Heart left ventricle (tissue), 16 donors: ENCODE results near the gene SLC4A4. TPM values are rescaled to one million over a fixed set of nuclear protein-coding genes. Genes with fewer than 3 reads are reported as not detected.

Experiments
- ATAC-seq, 4 donors: fragments of 200-7000 bp; cut with Tn5 transposase; one replicate each; pipeline ENCODE4 v1.9.1; 2020 to 2022; ENCODE audit warnings: moderate library complexity in 4 of 4, mild to moderate bottlenecking in 3 of 4, moderate number of reproducible peaks in 1 of 4
- DNase-seq, 5 donors: peaks; one replicate each; pipeline ENCODE4 v3.0.0-alpha.2; 2020
- H3K27ac ChIP-seq, 12 donors: fragments of 200-600 bp; sonication (generic) in 4 of 12; one replicate each; pipeline versions ENCODE4 v1.5.0 to v1.8.0; 2016 to 2022; ENCODE audit warnings: mild to moderate bottlenecking in 2 of 12
- H3K27me3 ChIP-seq, 9 donors: fragments of 200-600 bp; sonication (generic) in 2 of 9; one replicate each; pipeline versions ENCODE4 v1.5.1 to v1.8.0; 2016 to 2022; ENCODE audit warnings: mild to moderate bottlenecking in 3 of 9
- H3K36me3 ChIP-seq, 9 donors: fragments of 200-600 bp; sonication (generic) in 2 of 9; one replicate each; pipeline versions ENCODE4 v1.5.0 to v1.8.0; 2018 to 2022; ENCODE audit warnings: mild to moderate bottlenecking in 2 of 9
- H3K4me1 ChIP-seq, 12 donors: fragments of 200-600 bp; sonication (generic) in 4 of 12; one replicate each; pipeline versions ENCODE4 v1.5.0 to v1.8.0; 2016 to 2022; ENCODE audit warnings: mild to moderate bottlenecking in 3 of 12
- H3K4me3 ChIP-seq, 12 donors: fragments of 200-600 bp; sonication (generic) in 4 of 12; one replicate each; pipeline versions ENCODE4 v1.5.0 to v1.8.0; 2017 to 2022; ENCODE audit warnings: mild to moderate bottlenecking in 9 of 12, moderate library complexity in 4 of 12
- H3K9me3 ChIP-seq, 12 donors: fragments of 200-600 bp; sonication (generic) in 4 of 12; one replicate each; pipeline versions ENCODE4 v1.5.0 to v1.8.0; 2016 to 2022; ENCODE audit warnings: mild to moderate bottlenecking in 1 of 12
- CTCF ChIP-seq, 12 donors: fragments of 200-600 bp; sonication (generic) in 4 of 12; IDR thresholded peaks; one replicate each; pipeline versions ENCODE4 v1.5.0 to v1.8.0; 2018 to 2022; ENCODE audit warnings: antibody characterized with exemption in 12 of 12, mild to moderate bottlenecking in 5 of 12
- POLR2A ChIP-seq, 2 donors: fragments of 450-650 bp; IDR thresholded peaks; one replicate each; pipeline ENCODE4 v1.6.1; 2017; ENCODE audit warnings: antibody characterized with exemption in 2 of 2, mild to moderate bottlenecking in 2 of 2, moderate library complexity in 2 of 2
- WGBS, 4 donors: extraction: QIAGEN DNeasy Blood & Tissue Kit in 2 of 4; methylation state at CpG; one replicate each; pipeline versions ENCODE4 v1.1.5 to v1.1.7; 2013 to 2018; 5-methylcytosine and 5-hydroxymethylcytosine counted together
- intact Hi-C, 10 donors: fragments of 100-400 bp; cut with DNase I; formaldehyde crosslinking; loops; one replicate each; pipeline versions ENCODE4 v1.11.1 to v1.14.2; 2022
- polyA plus RNA-seq, 2 donors: library from polyadenylated mRNA; stranded (reverse); fragments of 200-250 nt; gene quantifications; one replicate each; pipeline ENCODE4 v1.2.3, GENCODE V29; 2013
- total RNA-seq, 9 donors: library from RNA; depleted of rRNA in 2 of 9; stranded (reverse); fragments of >200 nt in 2 of 9; fragmentation: NEBNext Ultra II Directional in 3 of 9; extraction: Animal tissue kit (Norgen Biotek cat#: 25700) in 3 of 9; gene quantifications; one replicate each; pipeline versions ENCODE4 v1.1.0 to v1.2.4, GENCODE V29; 2016 to 2023
- donor health status: ischemic (EF 13 %, LVEDD 7.1; RV severe dilation, severe dysfunction).
- donor health status: healthy with polysubstance abuse.
- donor health status: DM: no; HTN: yes; CAD: no.
- donor health status: DM: no; HTN: no; CAD: no.
- donor health status: ischemic (EF 25% LVEDD 6.9; RV normal size, moderate dysfunction).
- donor health status: ischemic (EF 25% LVEDD 5.7; RV mildly dilated, moderate dysfunction).
- donor health status: healthy.
- donor health status: DM: yes; HTN: yes; CAD: no.
- donor health status: ischemic (EF 35%, LVEDD 5.7; RV mildly dilated, moderate dysfunction).
- donor health status: nonischemic (EF 11% LVEDD 7.7; RV severe dilation, severe dysfunction).
- donor health status: DM: yes; HTN: yes; CAD: no.
- donor health status: PGD.
- donor health status: ischemic (EF 29% LVEDD 5.4; RV normal size, mild dysfunction).
- donor health status: nonischemic (EF 23%, LVEDD 6.1; RV moderate dilation, normal function).

Gene SLC4A4
- total and polyA plus RNA-seq, 11 donors, result 3.7 to 48.0 (median 17.9) TPM

DNA sequence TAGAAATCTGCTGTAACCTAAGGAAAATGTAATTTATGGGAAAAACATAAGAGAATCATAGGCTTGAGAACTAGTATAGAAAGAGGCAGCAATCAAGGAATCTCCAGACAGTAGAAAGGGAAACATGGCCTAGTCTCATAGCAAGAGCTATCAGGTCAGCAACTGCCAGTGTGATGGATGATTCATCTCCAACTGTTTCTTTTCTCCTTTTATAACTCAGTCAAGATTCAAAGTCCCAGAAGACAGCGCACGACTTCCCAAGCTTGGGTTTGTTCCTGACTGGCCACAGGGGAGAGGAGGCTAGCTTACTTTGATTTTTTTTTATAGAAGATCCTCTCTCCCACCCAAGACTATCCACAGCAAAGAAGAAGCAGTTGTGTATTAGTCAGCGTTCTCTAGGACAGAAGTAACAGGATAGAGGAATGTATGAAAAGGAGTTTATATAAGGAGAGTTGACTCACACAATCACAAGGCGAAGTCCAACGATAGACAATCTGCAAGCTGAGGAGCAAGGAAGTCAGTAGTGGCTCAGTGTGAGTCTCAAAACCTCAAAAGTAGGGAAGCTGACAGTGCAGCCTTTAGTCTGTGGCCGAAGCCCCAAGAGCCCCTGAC lies 263.6 kb downstream of the SLC4A4 start:
- Histone ChIP-seq H3K27ac (no peak overlapping the region), H3K4me3 (no peak overlapping the region), H3K9me3 (no peaks in the 10 kb centered on the region), H3K27me3 (no peaks in the 10 kb centered on the region), H3K4me1 (no peaks in the 10 kb centered on the region), H3K36me3 (no peaks in the 10 kb centered on the region)
- no peak for DNase-seq
- 72 to 87% (median 81%) methylated on average over 6 of the region's 6 CpGs for WGBS, 4 donors
- ATAC-seq, result peak in 1 of 4 donors; percentile 26
- intact Hi-C loops, result no loop called here
- TF ChIP-seq POLR2A (IDR thresholded peaks at IDR 0.05) (no peak), CTCF (IDR thresholded peaks at IDR 0.05) (no peak)

GRCh38 chr4:71604785-71605184 lies 266.0 kb downstream of the SLC4A4 start:
- DNase-seq (no peak), ATAC-seq (no peak)
- H3K36me3 ChIP-seq, result no peaks in the 10 kb centered on the region
- intact Hi-C loops, result no loop called here
- TF ChIP-seq CTCF (IDR thresholded peaks at IDR 0.05) (no peak), POLR2A (IDR thresholded peaks at IDR 0.05) (no peak)
- H3K27me3 ChIP-seq, result peaks cover 0 to 5% (median 0%) of the 10 kb centered on the region in 9 donors
- 70 to 79% (median 73%) methylated on average over 5 of the region's 5 CpGs for WGBS, 4 donors
- H3K27ac ChIP-seq, result no peak overlapping the region
- no peak overlapping the region for H3K4me3 ChIP-seq
- no peaks in the 10 kb centered on the region for H3K4me1 ChIP-seq
- no peaks in the 10 kb centered on the region for H3K9me3 ChIP-seq

DNA sequence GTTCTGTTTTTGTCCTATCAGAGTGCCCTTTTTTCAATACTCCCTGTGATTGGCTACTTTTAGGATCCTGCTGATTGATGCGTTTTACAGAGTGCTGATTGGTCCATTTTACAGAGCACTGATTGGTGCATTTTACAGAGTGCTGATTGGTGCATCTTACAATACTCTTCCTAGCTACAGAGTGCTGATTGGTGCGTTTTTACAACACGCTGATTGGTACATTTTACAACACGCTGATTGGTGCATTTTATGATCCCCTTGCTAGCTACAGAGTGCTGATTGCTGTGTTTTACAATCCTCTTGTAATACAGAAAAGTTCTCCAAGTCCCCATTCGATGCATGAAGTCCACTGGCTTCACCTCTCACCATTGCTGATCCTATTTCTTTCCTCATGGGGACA lies 268.3 kb downstream of the SLC4A4 start:
- Histone ChIP-seq H3K4me3 (no peak overlapping the region), H3K27ac (no peak overlapping the region), H3K4me1 (no peaks in the 10 kb centered on the region), H3K9me3 (no peaks in the 10 kb centered on the region), H3K27me3 (peaks cover 0 to 5% (median 0%) of the 10 kb centered on the region in 9 donors), H3K36me3 (no peaks in the 10 kb centered on the region)
- no peak for ATAC-seq
- TF ChIP-seq POLR2A (IDR thresholded peaks at IDR 0.05) (no peak), CTCF (IDR thresholded peaks at IDR 0.05) (no peak)
- intact Hi-C loops, result no loop called here
- DNase-seq, result no peak
- WGBS, 4 donors, result 76 to 89% (median 79%) methylated on average over 5 of the region's 5 CpGs

- H3K9me3 ChIP-seq, result no peaks in the 10 kb centered on the region
- H3K27me3 ChIP-seq, result peaks cover 0 to 5% (median 0%) of the 10 kb centered on the region in 9 donors
- no peaks in the 10 kb centered on the region for H3K36me3 ChIP-seq
- TF ChIP-seq POLR2A (IDR thresholded peaks at IDR 0.05), result no peak
- no peak for TF ChIP-seq CTCF (IDR thresholded peaks at IDR 0.05)
- no peak overlapping the region for H3K27ac ChIP-seq
- H3K4me1 ChIP-seq, result no peaks in the 10 kb centered on the region
- intact Hi-C loops, result no loop called here
- ATAC-seq (no peak), DNase-seq (no peak)
- 74 to 90% (median 83%) methylated on average over 3 of the region's 3 CpGs for WGBS, 4 donors
- H3K4me3 ChIP-seq, result no peak overlapping the region
Measured at GRCh38 chr4:71607780-71608677, 269.2 kb downstream of the SLC4A4 start.
